Activated naive CD4-positive, alpha-beta T cell treated with anti-CD3 and anti-CD28 coated beads, Interleukin-2, amount 10 ng/mL, durations not matched to agents 7 days and 5 days (primary cell): ENCODE measurements around the gene SLC24A1.
A peak's percentile ranks its signal among the peaks of the same experiment; 100 is the strongest.

Source experiments
- CTCF ChIA-PET: fragments of 350-600 bp; sonication (Branson Sonifier 250); formaldehyde crosslinking; loops from one replicate; lab custom pipeline; 2021; ENCODE audit warnings: antibody characterized with exemption; lab: Charles Lee
- DNase-seq: peaks from one replicate; pipeline ENCODE4 v3.0.0-alpha.2; 2020
- H3K27ac Mint-ChIP-seq: one replicate; pipeline ENCODE4 v1.8.0; 2021; ENCODE audit warnings: mild to moderate bottlenecking, moderate library complexity, mixed read lengths
- H3K27me3 Mint-ChIP-seq: one replicate; pipeline ENCODE4 v1.8.0; 2021; ENCODE audit warnings: mild to moderate bottlenecking, mixed read lengths
- H3K36me3 Mint-ChIP-seq: one replicate; pipeline ENCODE4 v1.8.0; 2021; ENCODE audit warnings: mixed read lengths
- H3K4me1 Mint-ChIP-seq: one replicate; pipeline ENCODE4 v1.8.0; 2021; ENCODE audit warnings: mixed read lengths
- H3K4me3 Mint-ChIP-seq: one replicate; pipeline ENCODE4 v1.8.0; 2021; ENCODE audit warnings: mild to moderate bottlenecking, moderate library complexity, mixed read lengths
- H3K9me3 Mint-ChIP-seq: one replicate; pipeline ENCODE4 v1.8.0; 2021; ENCODE audit warnings: mixed read lengths

Gene SLC24A1

DNA sequence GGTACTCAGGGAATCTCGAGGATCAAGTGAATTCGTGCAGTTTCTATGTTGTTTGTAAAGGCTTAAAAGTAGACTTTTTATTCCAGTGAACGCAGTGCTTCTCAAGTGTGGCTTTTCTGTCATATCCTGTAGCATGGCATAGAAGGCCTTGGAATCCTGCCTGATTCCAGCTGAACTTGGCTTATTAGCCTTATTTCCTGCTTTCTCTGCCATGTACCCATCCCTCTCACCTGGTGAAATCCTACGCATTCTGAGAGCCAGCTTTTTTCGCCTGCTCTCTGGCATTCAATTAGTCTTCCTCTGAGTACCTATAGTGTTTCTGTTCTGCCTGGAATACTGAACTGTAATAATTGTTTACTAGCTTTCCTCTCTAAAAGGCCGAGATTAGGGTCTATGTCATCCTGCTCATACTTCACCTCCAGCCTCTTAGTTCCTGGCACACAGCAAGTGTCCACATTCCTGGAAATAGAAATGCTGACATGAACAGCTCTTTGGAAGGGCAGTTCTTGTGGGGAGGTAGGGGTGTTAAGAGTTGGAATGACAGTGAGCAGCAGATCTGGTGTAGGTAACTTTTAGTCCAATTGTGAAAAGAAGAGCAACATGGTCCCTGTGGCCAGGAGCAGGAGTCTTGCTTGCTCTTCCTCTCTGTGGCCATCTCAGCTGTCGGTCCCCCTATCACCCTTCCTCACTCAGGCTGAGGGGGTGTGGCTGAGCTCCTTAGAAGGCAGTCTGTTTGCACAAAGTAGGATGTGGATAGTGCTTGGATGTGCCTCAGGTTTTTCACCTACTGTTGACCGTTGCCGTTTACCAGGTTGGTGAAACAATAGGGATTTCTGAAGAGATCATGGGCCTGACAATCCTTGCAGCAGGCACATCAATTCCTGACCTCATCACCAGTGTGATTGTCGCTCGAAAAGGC is 30.4 kb downstream of the SLC24A1 start:
- no peak overlapping the region for H3K4me3 Mint-ChIP-seq
- H3K27ac Mint-ChIP-seq, result no peak overlapping the region
- H3K4me1 Mint-ChIP-seq, result peaks cover 6% of the 10 kb centered on the region
- peaks cover 14% of the 10 kb centered on the region for H3K36me3 Mint-ChIP-seq
- no peak for DNase-seq
- H3K27me3 Mint-ChIP-seq, result no peaks in the 10 kb centered on the region
- CTCF ChIA-PET, result interaction anchor here (0.6 to 0.8 kb wide), 3 partner anchors 177 to 538 kb away, joined by 3 to 4 read pairs (median 3); no protein-coding TSS in a partner anchor
- no peaks in the 10 kb centered on the region for H3K9me3 Mint-ChIP-seq

DNA sequence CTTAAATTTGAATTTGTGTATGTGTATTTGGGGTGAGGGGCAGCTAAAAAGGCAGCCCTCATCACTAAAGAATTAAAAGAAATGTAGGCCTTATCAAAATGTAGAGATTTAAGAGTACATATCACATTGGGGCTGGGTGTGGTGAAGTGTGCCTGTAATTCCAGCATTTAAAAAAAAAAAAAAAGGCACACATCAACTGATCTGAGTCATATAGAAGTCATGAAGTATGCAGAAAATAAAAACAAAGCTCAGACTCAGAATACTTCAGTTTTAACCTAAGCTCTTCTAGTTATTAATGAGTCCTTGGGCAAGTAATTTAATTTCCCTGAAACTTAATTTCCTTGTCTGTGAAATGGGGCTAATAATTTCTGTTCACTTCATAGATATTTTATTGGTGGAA is 31.6 kb downstream of the SLC24A1 start:
- peaks cover 6% of the 10 kb centered on the region for H3K4me1 Mint-ChIP-seq
- no peak overlapping the region for H3K4me3 Mint-ChIP-seq
- H3K27me3 Mint-ChIP-seq, result no peaks in the 10 kb centered on the region
- CTCF ChIA-PET, result no interaction called here
- no peaks in the 10 kb centered on the region for H3K9me3 Mint-ChIP-seq
- H3K27ac Mint-ChIP-seq, result no peak overlapping the region
- peaks cover 14% of the 10 kb centered on the region for H3K36me3 Mint-ChIP-seq
- DNase-seq, result no peak

GRCh38 chr15:65653801-65654521 is 32.2 kb downstream of the SLC24A1 start:
- no peak overlapping the region for H3K27ac Mint-ChIP-seq
- CTCF ChIA-PET, result no interaction called here
- H3K4me1 Mint-ChIP-seq, result peaks cover 6% of the 10 kb centered on the region

DNA sequence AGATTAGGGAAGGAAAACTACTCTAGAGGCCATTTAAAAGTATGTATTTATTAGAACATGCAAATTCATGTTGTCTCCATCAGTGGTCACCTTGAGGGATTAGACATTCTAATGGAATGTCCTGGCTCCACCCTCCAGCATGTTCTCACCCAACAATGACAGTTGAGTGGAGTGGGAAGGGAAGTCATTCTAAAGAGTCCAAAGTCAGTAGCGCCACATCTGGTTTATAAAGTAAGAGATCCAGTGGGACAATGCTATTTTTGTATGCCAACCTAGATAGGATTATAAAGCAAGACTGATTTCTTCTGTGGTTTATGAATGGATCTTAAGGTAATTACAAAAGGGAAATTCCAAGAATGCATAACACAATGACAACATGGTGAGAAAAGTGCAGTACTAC is 33.3 kb downstream of the SLC24A1 start:
- H3K36me3 Mint-ChIP-seq, result peaks cover 19% of the 10 kb centered on the region
- no peaks in the 10 kb centered on the region for H3K27me3 Mint-ChIP-seq
- H3K27ac Mint-ChIP-seq, result no peak overlapping the region
- peaks cover 6% of the 10 kb centered on the region for H3K4me1 Mint-ChIP-seq
- H3K4me3 Mint-ChIP-seq, result no peak overlapping the region
- CTCF ChIA-PET, result no interaction called here
- no peaks in the 10 kb centered on the region for H3K9me3 Mint-ChIP-seq
- DNase-seq, result no peak

More at GRCh38 chr15:65653801-65654521, 32.2 kb downstream of the SLC24A1 start:
- Mint-ChIP-seq H3K36me3 (peaks cover 16% of the 10 kb centered on the region), H3K9me3 (no peaks in the 10 kb centered on the region), H3K27me3 (no peaks in the 10 kb centered on the region), H3K4me3 (no peak overlapping the region)
- DNase-seq, result no peak

- H3K9me3 Mint-ChIP-seq, result no peaks in the 10 kb centered on the region
- DNase-seq, result no peak
- peaks cover 1% of the 10 kb centered on the region for H3K4me1 Mint-ChIP-seq
- CTCF ChIA-PET, result no interaction called here
- no peak overlapping the region for H3K27ac Mint-ChIP-seq
- no peak overlapping the region for H3K4me3 Mint-ChIP-seq
- H3K36me3 Mint-ChIP-seq, result peaks cover 22% of the 10 kb centered on the region
- H3K27me3 Mint-ChIP-seq, result no peaks in the 10 kb centered on the region
These were observed 33.7 kb downstream of the SLC24A1 start for GRCh38 chr15:65655457-65655856.

DNA sequence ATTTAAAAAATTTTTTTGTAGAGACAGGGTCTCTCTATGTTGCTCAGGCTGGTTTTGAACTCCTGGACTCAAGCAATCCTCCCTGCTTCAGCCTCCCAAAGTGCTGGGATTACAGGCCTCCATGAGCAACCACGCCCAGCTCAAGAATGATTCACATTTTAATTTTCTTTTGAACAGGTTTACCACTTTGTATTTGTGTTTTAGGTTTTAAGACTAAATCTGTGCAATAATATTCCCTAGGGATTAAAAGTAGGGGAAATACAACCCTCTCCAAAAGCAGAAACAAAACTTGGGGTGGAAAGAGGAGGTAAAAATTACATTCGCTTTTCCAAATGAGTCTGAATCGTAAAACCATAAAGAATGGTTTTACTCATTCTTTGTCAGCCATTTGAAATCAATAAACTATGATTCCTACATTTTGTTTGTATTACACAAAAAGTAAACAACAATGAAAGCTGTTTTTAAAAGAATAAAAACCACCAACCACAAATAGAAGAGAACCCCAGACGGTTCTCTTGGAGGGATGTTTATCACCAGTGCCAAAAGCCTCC is 37.8 kb downstream of the SLC24A1 start:
- no peak overlapping the region for H3K27ac Mint-ChIP-seq
- H3K4me1 Mint-ChIP-seq, result no peaks in the 10 kb centered on the region
- CTCF ChIA-PET, result interaction anchor here (0.6 kb wide), 1 partner anchor 321 kb away, joined by 3 read pairs; no protein-coding TSS in a partner anchor
- no peaks in the 10 kb centered on the region for H3K27me3 Mint-ChIP-seq
- DNase-seq, result no peak
- no peaks in the 10 kb centered on the region for H3K9me3 Mint-ChIP-seq
- peaks cover 23% of the 10 kb centered on the region for H3K36me3 Mint-ChIP-seq
- no peak overlapping the region for H3K4me3 Mint-ChIP-seq

- H3K4me1 Mint-ChIP-seq, result no peaks in the 10 kb centered on the region
- peaks cover 34% of the 10 kb centered on the region for H3K36me3 Mint-ChIP-seq
- no peaks in the 10 kb centered on the region for H3K9me3 Mint-ChIP-seq
- DNase-seq, result no peak
- H3K27ac Mint-ChIP-seq, result no peak overlapping the region
- H3K4me3 Mint-ChIP-seq, result no peak overlapping the region
- H3K27me3 Mint-ChIP-seq, result no peaks in the 10 kb centered on the region
- CTCF ChIA-PET, result interaction anchor here (0.7 to 1.0 kb wide), 2 partner anchors 12 to 179 kb away, joined by 3 to 5 read pairs; no protein-coding TSS in a partner anchor
These were observed 39.2 kb downstream of the SLC24A1 start for GRCh38 chr15:65660927-65661326.

- H3K9me3 Mint-ChIP-seq, result no peaks in the 10 kb centered on the region
- CTCF ChIA-PET, result no interaction called here
- H3K27me3 Mint-ChIP-seq, result no peaks in the 10 kb centered on the region
- H3K27ac Mint-ChIP-seq, result no peak overlapping the region
- no peak overlapping the region for H3K4me3 Mint-ChIP-seq
- DNase-seq, result no peak
- H3K4me1 Mint-ChIP-seq, result no peaks in the 10 kb centered on the region
- peaks cover 35% of the 10 kb centered on the region for H3K36me3 Mint-ChIP-seq
These were observed 41.8 kb downstream of the SLC24A1 start for GRCh38 chr15:65663521-65663920.

GRCh38 chr15:65666257-65666656 is 44.5 kb downstream of the SLC24A1 start:
- no peaks in the 10 kb centered on the region for H3K27me3 Mint-ChIP-seq
- peak overlapping the region; percentile 5 for H3K27ac Mint-ChIP-seq
- DNase-seq, result no peak
- H3K4me3 Mint-ChIP-seq, result no peak overlapping the region
- CTCF ChIA-PET, result no interaction called here
- H3K4me1 Mint-ChIP-seq, result no peaks in the 10 kb centered on the region
- peaks cover 35% of the 10 kb centered on the region for H3K36me3 Mint-ChIP-seq
- no peaks in the 10 kb centered on the region for H3K9me3 Mint-ChIP-seq

DNA sequence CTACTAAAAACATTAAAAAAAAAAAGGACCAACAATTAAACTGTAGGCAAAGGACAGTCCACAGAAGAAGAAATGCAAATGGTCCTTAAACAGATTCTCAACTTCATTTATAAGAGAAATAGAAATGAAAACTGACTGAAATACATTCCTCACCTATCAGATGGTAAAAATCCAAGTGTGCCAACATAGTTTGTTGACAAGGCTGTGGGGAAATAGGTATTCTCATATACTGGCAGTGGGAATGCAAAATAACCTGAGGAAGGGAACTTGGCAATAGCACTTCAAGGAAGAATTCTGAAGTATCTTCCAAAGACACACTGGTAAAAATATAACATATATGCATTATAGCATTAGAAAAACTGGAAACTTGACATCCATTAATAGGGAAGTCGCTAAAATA is 53.8 kb downstream of the SLC24A1 start:
- Mint-ChIP-seq H3K27ac (no peak overlapping the region), H3K4me1 (no peaks in the 10 kb centered on the region), H3K36me3 (peaks cover 14% of the 10 kb centered on the region), H3K4me3 (no peak overlapping the region), H3K27me3 (no peaks in the 10 kb centered on the region), H3K9me3 (no peaks in the 10 kb centered on the region)
- CTCF ChIA-PET, result no interaction called here
- no peak for DNase-seq

DNA sequence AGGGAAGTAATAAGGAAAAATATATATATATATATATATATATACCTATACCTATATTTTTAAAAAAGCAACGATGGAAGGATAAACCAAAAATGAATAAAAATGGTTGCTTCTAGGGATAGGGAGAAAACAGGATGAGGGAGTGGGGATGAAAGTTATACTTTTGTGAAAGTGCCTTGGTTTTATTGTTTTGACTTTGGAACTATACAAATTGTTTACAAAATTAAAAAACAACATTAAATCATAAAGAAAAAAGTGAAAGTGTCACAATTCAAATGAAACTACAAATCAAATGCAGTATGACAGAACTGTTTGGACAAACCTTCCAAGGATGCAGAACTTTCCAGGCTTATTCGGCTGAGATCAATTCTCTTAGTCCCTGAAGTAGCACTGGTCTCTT is 54.4 kb downstream of the SLC24A1 start:
- DNase-seq, result no peak
- Mint-ChIP-seq H3K36me3 (peaks cover 11% of the 10 kb centered on the region), H3K4me3 (no peak overlapping the region), H3K27ac (no peak overlapping the region), H3K27me3 (no peaks in the 10 kb centered on the region), H3K4me1 (no peaks in the 10 kb centered on the region), H3K9me3 (no peaks in the 10 kb centered on the region)
- CTCF ChIA-PET, result no interaction called here

DNA sequence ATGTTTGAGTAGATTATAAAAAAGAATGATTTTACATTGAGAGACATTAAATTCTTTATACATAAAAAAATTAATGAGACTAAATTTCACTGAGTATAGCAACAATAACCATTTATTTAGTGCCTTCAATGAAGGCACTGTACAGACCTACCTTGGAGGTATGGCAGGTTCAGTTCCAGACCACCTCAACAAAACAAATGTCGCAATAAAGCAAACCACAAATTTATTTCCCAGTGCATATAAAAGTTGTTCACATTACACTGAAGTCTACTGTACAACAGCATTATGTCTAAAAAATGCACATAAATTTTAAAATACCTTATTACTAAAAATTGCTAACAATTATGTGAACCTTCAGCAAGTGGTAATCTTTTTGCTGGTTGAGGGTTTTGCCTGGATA is 58.8 kb downstream of the SLC24A1 start:
- DNase-seq, result no peak
- CTCF ChIA-PET, result no interaction called here
- H3K27ac Mint-ChIP-seq, result no peak overlapping the region

GRCh38 chr15:65682404-65682911 is 60.7 kb downstream of the SLC24A1 start:
- Mint-ChIP-seq H3K27me3 (no peaks in the 10 kb centered on the region), H3K4me3 (no peak overlapping the region)

More for the DNA sequence above, 58.8 kb downstream of the SLC24A1 start:
- no peaks in the 10 kb centered on the region for H3K4me1 Mint-ChIP-seq
- H3K36me3 Mint-ChIP-seq, result peaks cover 2% of the 10 kb centered on the region
- no peaks in the 10 kb centered on the region for H3K27me3 Mint-ChIP-seq
- no peaks in the 10 kb centered on the region for H3K9me3 Mint-ChIP-seq
- H3K4me3 Mint-ChIP-seq, result no peak overlapping the region

DNA sequence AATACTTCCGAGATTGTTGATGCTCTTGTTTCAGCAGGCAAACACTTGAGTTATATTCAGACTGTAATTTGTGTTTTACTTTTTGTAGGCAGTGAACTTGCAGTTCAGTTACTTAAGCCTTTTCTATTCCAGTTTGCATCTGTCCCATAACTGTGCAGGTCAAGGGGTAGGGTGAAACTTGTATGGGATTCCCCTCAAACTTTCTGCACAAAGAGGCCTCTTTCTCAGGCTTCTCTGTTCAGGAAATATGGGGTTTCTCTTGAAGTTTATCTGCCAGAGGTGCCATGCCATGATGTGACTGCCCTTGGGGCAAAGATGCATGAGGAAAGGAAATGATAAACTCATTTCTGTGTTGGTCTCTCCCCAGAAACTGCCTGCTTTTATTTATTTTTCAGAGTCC is 66.7 kb downstream of the SLC24A1 start:
- no peaks in the 10 kb centered on the region for H3K9me3 Mint-ChIP-seq
- H3K27ac Mint-ChIP-seq, result no peak overlapping the region
- peaks cover 45% of the 10 kb centered on the region for H3K36me3 Mint-ChIP-seq
- no peaks in the 10 kb centered on the region for H3K27me3 Mint-ChIP-seq
- CTCF ChIA-PET, result no interaction called here
- no peak overlapping the region for H3K4me3 Mint-ChIP-seq
- no peaks in the 10 kb centered on the region for H3K4me1 Mint-ChIP-seq
- no peak for DNase-seq

More at GRCh38 chr15:65682404-65682911, 60.7 kb downstream of the SLC24A1 start:
- Mint-ChIP-seq H3K9me3 (no peaks in the 10 kb centered on the region), H3K4me1 (no peaks in the 10 kb centered on the region), H3K27ac (no peak overlapping the region), H3K36me3 (peaks cover 4% of the 10 kb centered on the region)
- CTCF ChIA-PET, result no interaction called here
- no peak for DNase-seq
